HG03108 (cell line): ENCODE results near the gene GAS7.
"Not testable (repeated sequence)": the region's sequence is repeated elsewhere in the genome, so short reads cannot be mapped to it uniquely, and the experiment has no call there.

Experiments
- ATAC-seq: cut with Tn5 transposase; IDR thresholded peaks from one replicate; pipeline ENCODE4 v1.9.1; 2021; ENCODE audit warnings: moderate library complexity; ENCODE audit not compliant: unreplicated experiment

Gene GAS7

DNA sequence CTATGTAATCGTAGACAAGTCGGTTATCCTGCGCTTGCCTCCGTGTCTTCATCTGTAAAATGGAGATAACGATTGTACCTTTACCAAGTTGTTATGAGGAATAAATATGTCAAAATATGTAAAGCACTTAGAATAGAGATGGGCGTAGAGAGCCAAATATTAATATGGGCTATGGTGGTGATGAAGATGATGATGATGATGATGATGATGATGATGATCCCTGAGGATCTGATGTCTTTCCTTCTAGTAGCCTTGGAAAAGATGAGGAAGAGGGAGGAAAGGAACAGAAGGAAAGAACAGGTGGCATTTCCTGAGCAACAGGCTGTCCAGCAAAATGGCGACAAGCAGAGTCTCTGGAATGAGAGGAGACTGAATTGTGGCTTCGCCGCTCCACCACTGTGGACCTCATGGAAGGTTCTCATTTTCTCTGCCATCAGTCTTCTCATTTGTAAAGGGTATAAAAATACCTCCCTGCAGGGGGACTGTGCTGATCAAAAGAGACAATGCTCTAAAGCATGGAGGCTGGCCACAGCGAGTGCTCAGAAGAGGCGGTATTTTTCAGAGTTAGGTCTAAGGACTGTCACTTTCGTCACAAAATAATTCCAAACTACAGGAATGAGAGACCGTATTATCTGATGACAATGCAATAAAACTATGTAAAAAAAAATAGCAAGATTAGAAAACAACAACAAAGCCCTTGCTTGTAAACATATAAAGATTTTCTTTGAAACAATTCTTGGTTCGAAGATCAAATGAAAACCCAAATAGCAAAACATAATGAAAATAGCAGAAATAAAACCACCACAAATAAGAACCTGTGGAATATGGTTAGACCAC lies 276.2 kb downstream of the GAS7 start:
- no peak for ATAC-seq

DNA sequence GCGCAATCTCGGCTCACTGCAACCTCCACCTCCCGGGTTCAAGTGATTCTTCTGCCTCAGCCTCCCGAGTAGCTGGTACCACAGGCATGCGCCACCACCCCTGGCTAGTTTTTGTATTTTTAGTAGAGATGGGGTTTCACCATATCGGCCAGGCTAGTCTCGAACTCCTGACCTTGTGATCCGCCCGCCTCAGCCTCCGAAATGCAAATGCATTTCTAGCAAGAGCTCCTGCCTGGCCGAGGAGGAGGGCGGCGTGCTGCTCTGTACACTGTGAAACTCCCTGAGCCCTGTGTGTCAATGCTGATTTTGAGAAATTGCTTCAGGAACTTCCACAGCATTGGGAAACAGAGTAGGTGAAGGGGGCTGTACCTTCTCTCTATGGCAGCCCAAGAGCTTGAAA lies 277.2 kb downstream of the GAS7 start:
- ATAC-seq, result not testable (repeated sequence)

DNA sequence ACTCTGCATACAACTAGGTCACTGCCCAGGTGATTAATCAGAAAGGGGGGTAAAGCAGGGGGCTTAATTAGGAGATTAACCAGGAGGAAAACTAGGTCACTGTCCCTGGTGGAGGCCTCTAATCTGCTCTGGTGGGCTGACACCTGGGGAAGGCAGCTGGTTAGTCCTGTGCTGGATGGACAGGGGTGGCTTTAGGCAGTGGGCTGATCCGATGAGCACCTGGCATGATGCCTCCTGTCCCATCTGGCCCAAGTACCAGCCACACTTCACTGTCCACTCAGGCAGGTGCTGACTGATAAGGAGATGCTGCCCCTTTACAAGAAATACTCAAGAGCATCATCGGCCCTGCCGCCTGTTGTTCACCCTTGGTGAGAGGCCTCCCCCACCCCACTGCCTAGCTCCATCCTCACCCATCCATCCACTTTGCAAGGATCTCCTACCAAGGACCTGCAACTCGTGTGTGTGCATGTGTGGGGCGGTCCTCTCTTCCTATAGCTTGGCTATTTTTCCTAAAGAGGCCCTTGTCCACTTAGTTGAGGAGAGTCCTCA lies 279.5 kb downstream of the GAS7 start:
- ATAC-seq, result no peak

DNA sequence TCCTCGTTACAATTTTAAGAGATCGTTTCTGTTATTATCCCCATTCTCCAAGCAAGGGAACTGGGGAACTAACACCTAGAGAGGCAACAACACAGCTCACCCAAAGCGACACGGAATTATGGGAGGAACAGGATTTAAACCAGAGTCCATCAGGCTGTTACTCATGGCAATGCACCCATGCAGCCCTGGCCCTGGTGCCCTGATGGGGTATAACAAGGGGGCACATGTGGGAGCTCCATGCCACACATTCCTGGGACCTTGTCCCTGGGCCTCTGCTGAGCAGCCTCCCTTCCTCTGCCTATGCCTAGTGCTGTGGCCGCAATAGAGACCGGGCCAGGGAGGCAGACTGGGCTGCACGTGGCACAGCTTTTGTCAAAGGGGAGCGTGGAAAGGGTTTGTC lies 280.1 kb downstream of the GAS7 start:
- ATAC-seq, result no peak

DNA sequence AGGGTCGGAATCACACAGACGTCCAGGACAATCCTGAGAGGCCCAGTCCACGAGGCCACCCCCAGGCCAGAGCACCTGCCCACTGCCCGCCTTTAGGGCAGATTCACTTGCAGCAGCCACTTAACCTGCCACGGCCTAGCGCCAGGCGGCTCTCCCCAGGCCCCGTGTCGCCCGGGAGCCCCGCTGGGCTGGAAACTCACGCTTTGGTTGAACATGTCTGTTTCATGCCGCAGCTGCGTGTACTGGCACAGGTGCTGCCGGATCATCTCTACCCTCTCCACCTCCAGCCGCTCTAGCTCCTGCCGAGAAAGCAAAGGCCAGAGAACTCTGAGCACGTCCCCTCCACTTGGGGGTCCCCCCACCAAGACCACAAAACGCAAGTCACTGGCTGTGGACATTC lies 280.6 kb downstream of the GAS7 start:
- ATAC-seq, result no peak

DNA sequence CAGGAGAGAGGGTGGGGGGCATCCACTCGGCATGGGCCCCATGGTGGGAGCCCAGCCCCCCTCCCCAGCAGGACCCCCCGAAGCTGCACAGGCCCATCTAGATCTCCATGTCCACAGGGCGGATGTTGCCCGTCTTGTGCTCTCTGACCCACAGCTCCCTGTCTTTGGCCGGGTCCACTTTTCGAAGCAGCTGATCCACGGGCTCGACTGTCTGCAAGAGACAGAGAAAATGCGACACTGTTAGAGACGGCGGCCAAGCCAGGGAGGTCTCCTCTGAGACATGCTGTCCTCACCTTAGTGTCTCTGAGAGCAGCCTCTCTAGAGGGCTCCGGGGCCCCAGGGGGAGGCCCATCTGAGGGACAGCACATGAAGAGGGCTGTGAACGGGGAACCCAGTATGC lies 281.3 kb downstream of the GAS7 start:
- no peak for ATAC-seq

DNA sequence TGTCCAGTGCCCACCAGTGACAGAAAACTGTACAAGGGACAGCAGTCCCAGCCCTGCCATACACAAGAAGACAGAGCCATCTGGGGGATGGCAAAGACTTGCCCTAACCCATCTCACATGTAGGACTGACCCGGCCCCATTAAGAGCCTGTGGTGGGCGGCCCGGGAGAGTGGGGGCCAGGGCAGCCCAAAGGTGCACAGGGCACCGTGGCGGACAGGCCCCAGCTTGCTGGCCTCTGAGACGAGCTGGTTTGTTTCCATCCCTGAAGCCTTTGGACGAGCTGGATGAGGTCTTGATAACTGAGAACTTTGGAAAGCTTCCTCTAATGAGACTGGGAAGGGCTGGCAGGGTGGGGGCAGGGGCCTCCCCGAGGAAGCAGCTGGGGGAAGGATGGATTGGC lies 282.3 kb downstream of the GAS7 start:
- no peak for ATAC-seq

DNA sequence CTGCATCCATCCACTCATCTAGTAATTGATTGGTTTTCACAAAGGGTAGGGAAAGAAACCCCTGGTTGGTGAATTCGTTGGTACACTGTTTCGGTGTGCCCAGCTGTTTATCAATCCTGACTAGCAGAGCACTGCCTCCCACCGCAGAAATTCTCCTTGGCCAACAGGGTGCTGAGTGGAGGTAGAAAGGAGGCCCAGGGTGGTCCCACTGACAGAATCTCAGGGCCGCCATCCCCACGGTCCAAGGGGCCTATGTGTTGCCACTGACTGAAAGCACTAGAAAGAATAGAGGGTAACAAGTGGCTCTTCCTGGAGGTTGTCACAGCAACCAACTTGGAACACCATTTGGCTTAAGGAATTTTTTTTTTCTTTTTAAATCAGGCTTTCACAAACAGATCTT lies 284.9 kb downstream of the GAS7 start:
- ATAC-seq, result no peak

DNA sequence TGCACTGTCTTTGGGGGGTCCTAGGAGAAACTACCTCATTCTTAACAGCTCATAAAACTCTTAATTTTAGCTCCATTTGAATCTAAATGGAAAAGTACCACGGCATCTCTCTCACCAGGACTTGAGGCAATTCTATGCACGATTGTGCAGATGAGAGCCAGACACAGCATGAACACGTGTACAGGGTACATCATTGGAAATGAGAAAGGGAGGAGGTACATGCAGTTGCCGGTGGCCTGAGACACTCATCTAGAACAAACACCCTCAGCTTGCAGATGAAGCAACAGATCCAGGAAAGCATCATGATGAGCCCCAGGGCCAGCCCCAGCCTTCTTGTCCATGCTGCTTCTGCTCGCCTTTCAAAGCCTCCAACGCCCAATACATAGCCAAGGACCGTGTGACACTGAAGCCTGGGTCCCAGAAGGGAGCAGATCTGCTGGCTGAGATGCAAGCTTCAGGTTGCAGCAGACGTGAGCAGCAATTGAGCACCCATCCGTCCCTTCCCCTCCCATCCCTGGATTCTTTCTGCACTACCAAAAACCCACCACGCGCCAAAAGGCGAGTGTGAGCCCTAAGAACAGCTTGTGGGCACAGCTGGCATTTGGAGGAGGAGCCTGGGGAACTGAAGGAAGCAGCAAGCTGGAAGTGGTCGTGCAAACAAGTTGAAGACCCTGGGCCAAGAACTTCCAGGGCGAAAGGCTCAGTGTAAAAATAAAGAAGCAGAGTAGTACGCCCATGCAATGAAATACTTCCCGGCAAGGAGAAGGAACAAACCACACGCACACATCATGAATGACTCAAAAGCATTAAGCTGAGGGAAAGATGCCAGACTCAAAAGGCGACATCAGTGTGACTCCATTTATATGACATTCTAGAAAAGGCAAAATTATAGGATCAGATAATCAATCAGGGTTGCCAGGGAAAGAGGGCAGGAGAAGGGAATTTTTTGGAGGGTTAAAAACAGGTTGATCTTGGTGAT lies 286.0 kb downstream of the GAS7 start:
- no peak for ATAC-seq

DNA sequence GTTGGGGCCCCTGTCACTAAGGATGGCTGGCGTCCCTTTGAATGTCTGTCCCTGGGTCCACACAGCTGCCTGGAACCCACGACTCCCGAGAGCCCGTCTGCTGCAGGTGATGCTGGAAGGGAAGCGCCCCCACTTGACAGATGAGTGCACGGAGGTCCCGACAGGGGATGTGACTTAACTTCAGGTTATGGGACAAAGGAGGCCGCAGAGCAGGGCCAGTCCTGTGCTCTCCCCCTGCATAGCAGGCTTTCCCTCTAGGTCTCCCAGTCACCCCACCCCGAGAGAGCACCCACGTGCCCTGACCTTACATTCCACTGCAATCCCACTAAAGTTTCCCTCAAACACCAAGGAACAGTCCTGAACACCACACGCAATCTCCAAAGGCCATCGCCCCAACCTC lies 287.3 kb downstream of the GAS7 start:
- ATAC-seq, result no peak

DNA sequence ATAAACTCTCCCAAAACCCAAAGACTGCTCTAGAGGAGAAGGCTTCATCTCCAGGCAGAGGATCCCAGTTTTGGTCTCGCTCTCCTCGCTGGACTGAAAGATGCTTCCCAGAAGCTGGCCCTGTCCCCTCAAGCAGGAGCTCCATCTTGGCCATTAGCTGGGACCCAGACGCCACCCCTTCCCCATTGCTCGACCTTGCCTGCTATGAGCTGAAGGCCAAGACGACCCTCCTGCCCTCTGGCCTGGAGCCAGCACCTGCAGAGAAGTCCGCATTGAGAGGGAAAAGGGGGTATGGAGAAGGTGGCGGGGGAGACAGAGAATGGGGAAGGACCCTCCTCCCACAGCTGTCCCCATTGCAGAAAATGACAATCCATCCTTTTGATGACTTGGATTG lies 289.8 kb downstream of the GAS7 start:
- ATAC-seq, result no peak

DNA sequence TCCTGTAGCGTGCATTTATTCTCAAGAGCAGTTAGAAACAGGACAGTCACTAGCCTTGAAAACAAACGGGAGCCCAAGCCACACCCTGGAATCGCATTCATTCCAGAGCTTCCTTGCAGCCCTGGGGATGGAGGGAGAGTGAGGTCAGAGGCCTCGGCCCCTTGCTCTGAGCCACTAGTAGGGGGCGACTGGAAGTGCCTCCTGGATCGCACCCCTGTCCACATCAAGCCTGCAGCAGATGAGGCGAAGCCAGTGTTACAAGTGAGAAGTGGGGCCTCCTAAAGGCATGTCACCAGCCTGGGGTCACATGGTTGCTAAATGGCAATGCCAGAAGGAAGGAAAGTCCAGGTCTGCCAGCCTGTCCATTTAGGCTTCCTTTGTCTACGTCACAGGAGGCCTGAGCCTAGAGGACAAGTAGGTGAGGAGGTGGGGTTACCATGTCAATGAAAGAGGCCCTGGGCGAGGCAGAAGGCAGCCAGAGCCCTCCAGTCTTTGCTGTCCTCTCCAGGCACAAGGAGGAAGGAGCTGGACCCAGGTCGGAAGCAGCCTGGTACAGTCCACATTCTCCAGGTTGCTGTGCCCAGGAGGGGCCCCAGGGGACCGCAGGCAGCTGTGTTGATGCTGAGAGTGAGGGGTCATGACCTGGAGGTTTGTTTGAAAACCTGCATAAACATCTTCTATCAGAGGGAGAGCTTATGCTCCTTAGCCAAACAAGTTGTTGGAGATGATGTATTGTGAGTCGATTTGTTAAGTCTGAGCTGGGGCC lies 290.3 kb downstream of the GAS7 start:
- no peak for ATAC-seq

DNA sequence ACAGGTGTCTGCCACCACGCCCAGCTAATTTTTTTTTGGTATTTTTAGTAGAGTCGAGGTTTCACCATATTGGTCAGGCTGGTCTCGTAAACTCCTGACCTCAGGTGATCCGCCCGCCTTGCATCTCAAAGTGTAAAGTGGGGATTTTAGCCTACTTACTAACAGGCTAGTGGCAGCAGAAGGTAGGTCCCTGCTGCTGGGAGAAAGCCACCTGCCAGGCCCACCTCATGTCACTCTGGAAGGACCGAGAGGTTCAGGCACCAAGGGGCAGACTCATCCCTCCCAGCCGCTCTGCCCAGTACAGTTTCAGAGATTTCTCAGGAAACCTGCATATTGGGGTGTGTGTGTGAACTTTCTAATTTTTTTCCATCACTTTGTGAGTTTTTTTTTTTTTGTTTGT lies 291.3 kb downstream of the GAS7 start:
- ATAC-seq, result no peak

DNA sequence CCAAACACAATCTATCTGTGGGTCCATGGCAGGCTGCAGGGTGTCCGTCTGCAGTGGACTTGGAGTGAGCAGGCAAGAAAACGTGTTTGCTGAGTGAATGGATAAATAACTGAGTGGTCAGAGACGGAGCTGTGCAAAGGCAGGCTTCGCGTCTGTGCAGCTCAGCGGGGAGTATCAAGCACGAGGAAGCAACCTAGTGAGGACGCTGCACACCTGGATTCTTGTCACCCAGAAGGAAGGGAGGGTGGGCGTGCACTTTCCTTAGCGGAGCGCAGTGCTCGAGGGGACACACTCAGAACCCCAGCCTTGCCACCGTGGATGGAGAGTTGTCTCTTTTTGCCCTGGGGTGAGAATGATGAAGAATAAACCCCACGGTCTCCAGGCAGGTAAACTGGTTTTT lies 291.8 kb downstream of the GAS7 start:
- ATAC-seq, result no peak

DNA sequence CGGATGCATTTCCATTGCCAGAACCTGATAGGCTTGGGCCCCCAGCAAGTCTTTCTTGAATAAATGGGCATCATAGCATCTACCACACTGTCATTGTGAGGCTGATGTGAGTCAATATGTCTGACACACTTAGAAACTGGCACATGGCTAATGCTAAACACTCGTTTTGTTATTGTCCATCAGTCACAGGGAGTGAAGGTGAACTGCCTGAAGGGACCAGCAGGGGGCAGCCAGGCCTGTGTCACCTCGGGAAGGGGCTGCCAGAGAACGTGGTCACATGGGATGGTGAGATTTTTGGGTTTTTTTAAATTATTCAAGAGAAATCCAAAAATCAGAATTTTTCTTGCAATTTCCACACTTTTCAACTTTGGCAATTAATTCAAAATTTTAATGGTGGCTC lies 292.5 kb downstream of the GAS7 start:
- ATAC-seq, result no peak

DNA sequence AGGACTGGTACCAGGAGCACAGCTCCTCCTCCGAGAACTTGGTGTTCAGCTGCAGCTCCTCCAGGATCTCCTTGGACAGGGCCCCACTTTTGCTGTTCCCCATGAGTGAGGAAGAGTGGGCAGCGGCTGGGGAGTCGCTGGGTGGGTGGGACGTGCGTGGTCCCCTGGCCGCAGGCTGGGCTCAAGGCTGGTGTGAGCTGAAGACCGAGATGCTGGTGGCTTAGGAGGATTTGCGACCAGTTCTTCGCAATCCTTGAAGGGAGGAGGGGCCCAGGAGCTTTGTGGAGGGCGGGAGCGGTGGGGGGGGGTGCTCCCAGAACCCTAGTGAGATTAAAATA lies 293.4 kb downstream of the GAS7 start, which contains the start of gene RCVRN:
TSS of gene RCVRN (minus strand) at position 194 of the 338 bp plus-strand sequence. CDS start at position 103, 91 bp downstream.
- no peak for ATAC-seq

DNA sequence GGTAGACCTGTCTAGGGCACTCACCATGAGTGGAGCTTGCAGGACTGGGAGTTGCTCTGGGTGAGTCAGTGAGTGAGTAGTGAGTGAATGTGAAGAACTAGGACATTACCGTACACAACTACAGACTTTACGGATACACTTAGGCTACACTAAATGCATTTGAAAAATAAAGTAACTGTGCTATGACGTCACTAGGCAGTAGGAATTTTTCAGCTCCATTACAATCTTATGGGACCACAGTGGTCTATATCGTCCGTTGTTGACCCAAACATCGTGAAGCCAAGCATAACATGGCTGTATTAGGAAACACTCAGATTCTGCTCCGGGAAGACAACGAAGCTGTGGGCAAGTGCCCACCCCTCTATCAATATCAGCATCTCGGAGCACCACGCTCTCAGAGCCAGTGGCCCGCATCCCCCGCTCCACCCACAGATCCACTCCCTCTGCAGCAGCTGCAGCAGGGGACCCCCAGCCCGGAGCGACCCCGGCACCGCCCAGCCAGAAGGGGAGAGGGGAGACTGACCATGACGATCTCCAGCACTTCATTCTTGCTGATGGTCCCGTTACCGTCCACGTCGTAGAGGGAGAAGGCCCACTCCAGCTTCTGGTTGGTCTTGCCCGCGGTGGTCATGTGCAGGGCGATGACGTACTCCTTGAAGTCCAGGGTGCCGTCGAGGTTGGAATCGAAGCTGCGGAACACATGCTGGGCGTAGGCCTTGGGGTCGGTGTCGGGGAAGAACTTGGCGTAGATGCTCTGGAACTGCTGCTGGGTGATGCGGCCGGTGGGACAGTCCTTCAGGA lies 293.9 kb downstream of the GAS7 start:
- ATAC-seq, result no peak

DNA sequence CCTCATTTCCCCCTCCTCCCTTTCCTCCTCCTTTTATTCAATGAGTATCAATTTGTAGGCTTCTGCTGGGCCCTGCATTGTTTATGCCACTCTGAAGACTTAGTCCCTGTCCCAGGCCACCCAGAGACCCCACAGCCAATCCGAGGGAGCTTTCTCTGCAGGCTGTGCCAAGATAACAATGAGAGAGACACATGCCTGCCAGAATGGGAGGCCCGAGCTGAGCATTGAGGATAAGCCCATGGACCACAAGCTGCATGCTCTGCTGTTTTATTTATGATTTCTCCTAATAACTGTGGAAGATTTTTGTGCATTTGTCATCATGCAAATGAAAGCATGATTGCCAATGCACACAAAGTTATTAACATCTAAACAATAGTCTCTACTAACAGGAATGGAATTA lies 296.3 kb downstream of the GAS7 start:
- no peak for ATAC-seq

DNA sequence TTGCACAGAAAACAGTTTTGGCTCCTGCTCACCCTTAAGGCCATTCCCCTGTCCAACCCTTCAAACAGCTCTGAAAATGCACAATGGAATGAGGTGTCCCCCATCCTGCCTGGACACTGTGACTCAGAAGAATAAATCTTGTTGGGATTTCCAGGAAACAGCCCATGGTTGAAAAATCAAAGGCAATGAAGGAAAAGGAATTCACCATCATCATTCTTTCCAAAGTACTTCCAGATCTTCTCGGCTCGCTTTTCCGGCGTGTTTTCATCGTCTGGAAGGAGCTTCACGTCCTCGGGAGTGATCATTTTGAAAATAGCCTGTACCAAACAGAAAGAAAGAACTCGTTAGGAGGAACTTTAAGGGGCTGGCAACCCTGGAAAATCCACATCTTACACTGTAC lies 297.6 kb downstream of the GAS7 start:
- ATAC-seq, result no peak

DNA sequence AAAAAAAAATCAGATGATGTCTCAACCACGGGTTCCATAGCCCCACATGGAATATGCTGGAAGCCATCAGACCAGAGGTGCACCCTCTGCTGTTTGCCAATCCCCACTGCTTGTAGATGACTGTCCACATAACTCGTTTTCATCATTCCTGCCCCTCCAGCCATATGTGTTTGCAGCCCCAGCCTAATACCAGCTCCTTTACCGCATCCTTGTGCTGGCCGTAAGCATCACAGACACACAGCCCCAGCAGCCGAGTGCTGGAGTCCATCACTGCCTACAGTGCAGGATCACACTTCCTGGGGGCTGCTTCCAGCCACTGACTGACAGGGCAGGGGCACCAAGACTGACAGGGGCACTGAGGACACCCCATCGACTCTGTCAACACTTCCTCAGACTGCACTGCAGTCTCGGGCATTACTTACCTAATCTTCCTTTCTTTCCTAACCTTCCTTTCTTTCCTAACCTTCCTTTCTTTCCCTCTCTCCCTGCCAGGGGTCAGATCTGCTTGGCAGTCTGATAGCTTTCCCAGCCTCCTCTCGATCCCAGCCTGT lies 298.3 kb downstream of the GAS7 start:
- ATAC-seq, result no peak
